A549 treated with Mapracorat at 1 μM for 4 hours (cell line): ENCODE measurements around the gene DMBT1. TPM values are rescaled to one million over a fixed set of nuclear protein-coding genes. Genes with fewer than 3 reads are reported as not detected.

ENCODE experiments used
- total RNA-seq: library from RNA; stranded (reverse); fragments of 200-300 nt; extraction: Qiagen RNA extraction; gene quantifications from 5 replicates; pipeline ENCODE4 v1.2.3, GENCODE V29; 2022

DMBT1 gene
- 0.16 to 0.19 TPM (median 0.18 TPM) in 5 replicates for total RNA-seq

DNA sequence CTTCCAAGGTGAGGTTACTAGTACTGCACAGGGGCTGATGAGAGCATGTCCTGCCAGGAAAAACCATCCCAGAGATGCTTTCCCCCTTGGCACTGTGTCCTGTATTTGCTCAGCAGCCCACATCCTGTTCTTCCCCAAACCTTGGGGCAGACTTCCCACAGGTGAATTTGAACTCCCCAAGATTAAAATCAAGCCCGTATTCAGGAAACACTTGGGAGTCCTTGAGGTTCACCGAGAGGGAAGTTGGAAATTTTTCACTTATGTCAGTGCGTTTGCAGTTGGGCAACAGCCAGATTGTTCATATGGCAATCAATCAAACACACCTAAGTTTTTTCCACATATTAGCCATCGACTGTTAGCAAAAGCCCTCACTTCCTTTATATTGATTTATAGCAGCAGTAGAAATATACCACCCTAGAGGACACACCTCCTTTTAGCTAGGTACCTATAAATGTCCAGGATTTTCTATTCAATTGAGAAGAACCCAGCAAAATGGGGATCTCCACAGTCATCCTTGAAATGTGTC is at the start of gene DMBT1:
Gene DMBT1 (plus strand): TSS at position 476 of the 526 bp plus-strand sequence. CDS start 17 bp downstream, at position 493.

Other genes with a start within 250 kb of the DMBT1 start
- gene PLEKHA1, start 186.0 kb upstream of the DMBT1 start, total RNA-seq, result 15.2 to 24.1 TPM (median 20.5 TPM) in 5 replicates
- gene ARMS2, start 106.1 kb upstream of the DMBT1 start, total RNA-seq, result not detected in 5 replicates
- gene HTRA1, start 99.2 kb upstream of the DMBT1 start, total RNA-seq, result 50.8 to 64.4 TPM (median 55.3 TPM) in 5 replicates
- not detected in 5 replicates for gene C10orf120, start 139.1 kb downstream of the DMBT1 start, total RNA-seq